ENCODE measurements around the gene POMGNT2.
"Not testable (repeated sequence)": the region's sequence is repeated elsewhere in the genome, so short reads cannot be mapped to it uniquely, and the experiment has no call there.

Gene POMGNT2

DNA sequence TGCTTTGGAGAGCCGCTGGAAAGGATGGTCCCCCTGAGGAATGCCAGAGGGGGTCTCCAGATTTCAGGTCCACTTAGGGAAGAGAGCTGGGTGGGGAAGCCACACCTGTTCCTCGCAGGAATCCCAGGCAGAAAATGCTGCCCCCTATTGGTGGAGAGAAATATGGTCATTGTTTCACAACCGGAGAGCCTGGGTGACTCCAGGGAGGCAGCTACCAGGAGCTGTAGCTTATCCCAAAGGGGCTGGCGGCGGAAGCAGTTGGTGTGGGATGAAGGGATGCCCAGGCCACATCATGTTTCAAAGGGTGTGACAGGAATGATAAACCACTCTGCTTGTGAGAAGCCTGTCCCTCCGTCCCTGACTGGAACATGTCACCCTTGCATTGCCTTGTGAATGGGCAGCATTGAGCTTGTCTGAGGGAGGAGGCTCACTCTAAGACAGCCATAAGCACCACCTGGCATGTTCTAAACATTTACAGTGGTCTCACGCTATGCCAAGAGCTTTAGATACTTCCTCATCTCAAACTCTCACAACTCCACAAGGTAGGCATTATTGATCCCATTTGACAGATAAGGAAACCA lies 34.5 kb downstream of the POMGNT2 start:
- POLR2A ChIA-PET: no interaction called here
- CTCF ChIA-PET: interaction anchor here (0.9 to 1.8 kb wide), 2 partner anchors 13 to 109 kb away, joined by 3 to 11 read pairs; no protein-coding TSS in a partner anchor
- TF ChIP-seq BHLHE40 (IDR thresholded peaks at IDR 0.05; ENCODE audit: borderline replicate concordance) (no peak), ELF4 (IDR thresholded peaks at IDR 0.05) (no peak), FOXM1 (IDR thresholded peaks at IDR 0.05; ENCODE audit: borderline replicate concordance) (no peak), SP1 (IDR thresholded peaks at IDR 0.05) (no peak), SUZ12 (IDR thresholded peaks at IDR 0.05) (no peak), L3MBTL2 (conservative IDR thresholded peaks at IDR 0.05) (no peak), FOXA1 (IDR thresholded peaks at IDR 0.05) (no peak), TARDBP (IDR thresholded peaks at IDR 0.05) (no peak), ARNT (IDR thresholded peaks at IDR 0.05) (no peak), CTBP1 (IDR thresholded peaks at IDR 0.05; ENCODE audit: borderline replicate concordance) (no peak), ZNF384 (IDR thresholded peaks at IDR 0.05) (no peak), HDGF (IDR thresholded peaks at IDR 0.05; ENCODE audit: borderline replicate concordance) (no peak), LEF1 (IDR thresholded peaks at IDR 0.05; ENCODE audit: borderline replicate concordance) (no peak)
- DNase-seq (ENCODE audit: extremely low spot score): peak; percentile 54

DNA sequence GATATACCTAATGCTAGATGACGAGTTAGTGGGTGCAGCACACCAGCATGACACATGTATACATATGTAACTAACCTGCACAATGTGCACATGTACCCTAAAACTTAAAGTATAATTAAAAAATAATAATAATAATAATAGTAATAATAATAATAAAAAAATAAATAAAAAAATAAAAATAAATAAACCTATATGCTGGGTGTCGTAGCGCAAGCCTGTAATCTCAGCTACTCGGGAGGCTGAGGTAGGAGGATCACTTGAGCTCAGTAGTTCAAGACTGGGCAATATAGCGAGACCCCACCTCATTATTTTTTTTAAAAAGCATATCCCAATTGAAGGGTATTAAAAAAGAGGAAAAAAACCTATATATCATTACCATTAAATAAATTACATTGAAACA lies 35.2 kb downstream of the POMGNT2 start:
- CTCF ChIA-PET: interaction anchor here (1.8 kb wide), 1 partner anchor 109 kb away, joined by 11 read pairs; no protein-coding TSS in a partner anchor
- DNase-seq (ENCODE audit: extremely low spot score); POLR2A ChIA-PET: not testable (repeated sequence)

DNA sequence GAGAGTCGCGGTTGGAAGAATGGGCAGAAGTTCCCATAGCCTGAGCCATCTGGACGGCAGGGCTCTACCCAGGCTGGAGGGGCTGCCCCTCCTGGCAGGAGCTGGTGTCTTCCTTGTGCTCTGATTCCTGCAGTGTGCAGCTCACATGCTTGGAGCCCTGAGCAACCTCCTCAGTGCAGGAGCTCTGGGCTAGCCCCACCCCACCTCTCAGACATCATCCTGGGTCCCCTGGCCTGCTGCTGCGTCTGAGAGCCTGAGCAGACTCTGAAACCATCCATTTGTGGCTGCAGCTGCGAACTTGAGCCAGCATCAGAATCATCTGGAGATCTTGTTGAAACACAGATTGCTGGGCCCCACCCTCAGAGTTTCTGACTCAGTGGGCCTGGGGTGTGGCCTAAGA lies 42.8 kb downstream of the POMGNT2 start:
- DNase-seq (ENCODE audit: extremely low spot score): no peak
- no peak for TF ChIP-seq FOXK2 (IDR thresholded peaks at IDR 0.05)
- TF ChIP-seq TARDBP (IDR thresholded peaks at IDR 0.05): no peak
- TF ChIP-seq LEF1 (IDR thresholded peaks at IDR 0.05; ENCODE audit: borderline replicate concordance): no peak
- TF ChIP-seq ARNT (IDR thresholded peaks at IDR 0.05): no peak
- TF ChIP-seq ZNF384 (IDR thresholded peaks at IDR 0.05): no peak
- TF ChIP-seq HDGF (IDR thresholded peaks at IDR 0.05; ENCODE audit: borderline replicate concordance): no peak
- no peak for TF ChIP-seq CTBP1 (IDR thresholded peaks at IDR 0.05; ENCODE audit: borderline replicate concordance)
- no peak for TF ChIP-seq FOXM1 (IDR thresholded peaks at IDR 0.05; ENCODE audit: borderline replicate concordance)
- TF ChIP-seq, protein P1, sequence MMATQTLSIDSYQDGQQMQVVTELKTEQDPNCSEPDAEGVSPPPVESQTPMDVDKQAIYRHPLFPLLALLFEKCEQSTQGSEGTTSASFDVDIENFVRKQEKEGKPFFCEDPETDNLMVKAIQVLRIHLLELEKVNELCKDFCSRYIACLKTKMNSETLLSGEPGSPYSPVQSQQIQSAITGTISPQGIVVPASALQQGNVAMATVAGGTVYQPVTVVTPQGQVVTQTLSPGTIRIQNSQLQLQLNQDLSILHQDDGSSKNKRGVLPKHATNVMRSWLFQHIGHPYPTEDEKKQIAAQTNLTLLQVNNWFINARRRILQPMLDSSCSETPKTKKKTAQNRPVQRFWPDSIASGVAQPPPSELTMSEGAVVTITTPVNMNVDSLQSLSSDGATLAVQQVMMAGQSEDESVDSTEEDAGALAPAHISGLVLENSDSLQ (IDR thresholded peaks at IDR 0.05): no peak
- TF ChIP-seq SUZ12 (IDR thresholded peaks at IDR 0.05): no peak
- TF ChIP-seq ELF4 (IDR thresholded peaks at IDR 0.05): no peak
- TF ChIP-seq NFRKB (IDR thresholded peaks at IDR 0.05): no peak
- TF ChIP-seq L3MBTL2 (conservative IDR thresholded peaks at IDR 0.05): no peak
- no peak for TF ChIP-seq BHLHE40 (IDR thresholded peaks at IDR 0.05; ENCODE audit: borderline replicate concordance)
- TF ChIP-seq FOXA1 (IDR thresholded peaks at IDR 0.05): no peak
- no peak for TF ChIP-seq SP1 (IDR thresholded peaks at IDR 0.05)
- ChIA-PET POLR2A (no interaction called here), CTCF (no interaction called here)

DNA sequence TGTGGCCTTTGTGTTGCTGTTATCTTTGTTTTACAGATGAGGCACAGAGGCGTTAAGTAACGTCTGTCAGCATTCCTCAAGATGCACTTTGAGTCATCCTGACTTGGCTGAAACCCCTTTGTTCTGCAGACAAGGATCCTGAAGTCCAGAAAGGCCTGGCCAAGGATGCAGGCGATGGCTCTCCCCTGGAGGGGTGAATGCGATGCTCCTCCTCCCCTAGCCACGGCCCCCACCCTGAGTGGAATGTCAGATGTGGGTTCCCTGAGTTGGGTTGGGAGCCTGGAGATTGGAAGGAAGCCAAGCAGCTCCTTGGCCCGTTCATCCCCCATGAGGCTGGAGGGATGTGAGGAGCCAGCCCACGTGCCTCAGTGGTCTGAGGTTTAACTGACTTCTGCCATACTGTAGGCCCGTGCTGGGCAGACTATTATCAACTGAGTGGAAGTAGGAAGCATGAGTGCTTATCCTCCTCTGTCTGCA lies 43.3 kb downstream of the POMGNT2 start:
- TF ChIP-seq FOXM1 (IDR thresholded peaks at IDR 0.05; ENCODE audit: borderline replicate concordance) (no peak), FOXK2 (IDR thresholded peaks at IDR 0.05) (no peak), BHLHE40 (IDR thresholded peaks at IDR 0.05; ENCODE audit: borderline replicate concordance) (no peak), FOXA1 (IDR thresholded peaks at IDR 0.05) (no peak), HDGF (IDR thresholded peaks at IDR 0.05; ENCODE audit: borderline replicate concordance) (no peak), ELF4 (IDR thresholded peaks at IDR 0.05) (no peak), CTBP1 (IDR thresholded peaks at IDR 0.05; ENCODE audit: borderline replicate concordance) (no peak), ARNT (IDR thresholded peaks at IDR 0.05) (no peak), ZNF384 (IDR thresholded peaks at IDR 0.05) (no peak), TARDBP (IDR thresholded peaks at IDR 0.05) (no peak), SUZ12 (IDR thresholded peaks at IDR 0.05) (no peak), SP1 (IDR thresholded peaks at IDR 0.05) (no peak), L3MBTL2 (conservative IDR thresholded peaks at IDR 0.05) (no peak), NFRKB (IDR thresholded peaks at IDR 0.05) (no peak)
- TF ChIP-seq, protein P1 (IDR thresholded peaks at IDR 0.05): no peak
- ChIA-PET POLR2A (no interaction called here), CTCF (no interaction called here)
- DNase-seq (ENCODE audit: extremely low spot score): no peak

DNA sequence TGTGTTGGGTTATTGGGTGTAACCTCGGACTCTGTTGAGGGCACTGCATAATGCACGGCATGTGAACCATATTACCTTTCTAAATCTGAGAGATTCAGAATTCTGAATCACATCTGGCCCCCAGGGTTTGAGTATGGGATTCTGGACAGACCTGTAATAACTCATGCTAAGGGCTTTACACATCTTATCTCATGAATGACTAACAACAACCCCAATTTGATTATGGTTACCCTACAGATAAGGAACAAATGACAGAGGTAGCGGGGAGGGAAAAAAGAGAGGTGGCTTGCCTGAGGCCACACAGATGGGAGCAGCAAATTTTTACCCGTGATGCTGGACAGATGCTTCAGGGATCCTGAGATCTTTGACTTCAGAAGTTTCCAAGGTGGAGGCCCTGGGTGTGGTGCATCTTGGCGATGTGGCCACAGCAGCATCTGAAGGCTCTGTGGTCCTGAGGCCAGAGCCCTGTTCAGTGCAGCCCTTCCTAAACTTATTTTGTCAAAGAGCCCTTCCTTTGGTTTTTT lies 43.8 kb downstream of the POMGNT2 start:
- ChIA-PET POLR2A (no interaction called here), CTCF (no interaction called here)
- no peak for TF ChIP-seq ZNF384 (IDR thresholded peaks at IDR 0.05)
- TF ChIP-seq HDGF (IDR thresholded peaks at IDR 0.05; ENCODE audit: borderline replicate concordance): no peak
- TF ChIP-seq FOXM1 (IDR thresholded peaks at IDR 0.05; ENCODE audit: borderline replicate concordance): no peak
- no peak for DNase-seq (ENCODE audit: extremely low spot score)

DNA sequence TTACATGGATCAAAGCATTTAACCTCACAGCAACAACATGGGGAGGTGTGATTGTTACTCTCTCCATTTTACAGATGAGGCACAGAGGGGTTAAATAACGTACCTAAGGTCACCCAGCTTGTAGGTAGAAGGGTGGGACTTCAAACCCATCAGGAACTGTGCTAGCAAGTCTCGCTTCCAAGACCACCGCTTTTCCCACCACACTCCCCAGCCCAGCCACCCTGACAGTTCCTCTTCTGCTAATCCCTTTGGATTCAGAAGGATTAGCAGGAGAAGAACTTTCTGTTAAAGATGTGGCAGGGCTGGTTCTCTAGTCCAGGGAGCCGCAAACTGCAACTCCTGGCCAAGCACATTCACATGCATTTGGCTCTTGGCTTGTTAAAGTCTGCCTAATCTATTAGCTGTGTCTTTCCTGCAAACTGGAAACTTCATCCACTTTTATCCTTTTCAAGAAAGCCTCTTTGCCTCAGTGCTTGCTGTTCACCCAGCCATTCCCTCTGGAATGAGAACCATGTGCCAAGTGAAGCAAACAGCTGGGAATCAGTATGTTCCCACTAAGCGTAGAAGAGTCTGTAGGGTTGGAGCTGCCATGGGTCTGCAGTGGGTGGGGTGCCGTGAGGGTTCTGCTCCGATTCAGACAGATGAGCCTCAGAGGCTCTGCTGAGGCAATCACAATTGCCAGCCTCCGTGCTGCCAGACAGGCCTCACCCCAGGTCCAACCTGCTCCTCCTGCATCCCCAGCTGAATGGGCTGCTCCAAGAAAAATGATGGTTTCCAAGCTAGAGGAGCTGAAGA lies 44.6 kb downstream of the POMGNT2 start:
- TF ChIP-seq SUZ12 (IDR thresholded peaks at IDR 0.05) (no peak), BHLHE40 (IDR thresholded peaks at IDR 0.05; ENCODE audit: borderline replicate concordance) (no peak), NFRKB (IDR thresholded peaks at IDR 0.05) (no peak), L3MBTL2 (conservative IDR thresholded peaks at IDR 0.05) (no peak), ELF4 (IDR thresholded peaks at IDR 0.05) (no peak), HDGF (IDR thresholded peaks at IDR 0.05; ENCODE audit: borderline replicate concordance) (no peak), FOXK2 (IDR thresholded peaks at IDR 0.05) (no peak), ZNF384 (IDR thresholded peaks at IDR 0.05) (no peak), FOXM1 (IDR thresholded peaks at IDR 0.05; ENCODE audit: borderline replicate concordance) (no peak), TARDBP (IDR thresholded peaks at IDR 0.05) (no peak), ARNT (IDR thresholded peaks at IDR 0.05) (no peak), CTBP1 (IDR thresholded peaks at IDR 0.05; ENCODE audit: borderline replicate concordance) (no peak), LEF1 (IDR thresholded peaks at IDR 0.05; ENCODE audit: borderline replicate concordance) (no peak), FOXA1 (IDR thresholded peaks at IDR 0.05) (no peak), SP1 (IDR thresholded peaks at IDR 0.05) (no peak)
- TF ChIP-seq, protein P1 (IDR thresholded peaks at IDR 0.05): no peak
- DNase-seq (ENCODE audit: extremely low spot score): no peak
- ChIA-PET CTCF (no interaction called here), POLR2A (no interaction called here)

Measured in HEK293T (cell line).